ENCODE results near the gene CHST15. TPM values are rescaled to one million over a fixed set of nuclear protein-coding genes. Genes with fewer than 3 reads are reported as not detected.
A peak's percentile ranks its signal among the peaks of the same experiment; 100 is the strongest.

CHST15 gene
- total and polyA plus RNA-seq, 9 donors, result 35.9 to 93.0 (median 52.5) TPM

DNA sequence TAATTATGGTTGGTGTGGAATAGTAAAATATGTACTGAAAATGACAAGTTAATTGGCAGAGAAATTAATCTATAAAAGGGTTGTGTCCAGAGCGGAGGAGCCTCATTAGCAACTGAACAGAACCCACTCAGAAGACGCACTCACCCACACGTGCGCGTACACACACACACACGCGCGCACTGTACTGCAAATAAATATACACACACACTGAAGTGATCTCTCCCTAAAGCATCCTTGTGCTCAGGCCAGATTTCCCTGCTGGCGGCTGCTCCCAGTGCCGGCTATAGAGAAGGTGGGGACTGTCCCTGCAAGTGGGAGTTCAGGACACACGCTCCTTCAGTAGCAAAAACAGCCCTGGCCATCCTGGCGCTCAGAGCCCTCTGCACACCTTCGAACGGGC lies 85.2 kb downstream of the CHST15 start:
- TF ChIP-seq POLR2A (IDR thresholded peaks at IDR 0.05) (no peak), EP300 (IDR thresholded peaks at IDR 0.05) (no peak), CTCF (IDR thresholded peaks at IDR 0.05) (no peak)
- H3K9me3 ChIP-seq, result no peaks in the 10 kb centered on the region
- WGBS, 3 donors, result 86 to 90% (median 86%) methylated on average over 14 of the region's 14 CpGs
- peaks cover 10% of the 10 kb centered on the region for H3K4me1 ChIP-seq (ENCODE audit: insufficient read depth)
- DNase-seq, result peak in 2 of 5 donors; percentile 6 to 12
- H3K27ac ChIP-seq, result no peak overlapping the region
- H3K36me3 ChIP-seq, result no peaks in the 10 kb centered on the region
- no peak overlapping the region for H3K4me3 ChIP-seq
- no peaks in the 10 kb centered on the region for H3K27me3 ChIP-seq
- intact Hi-C loops (cut with DNase I), result loop anchor here in 1 of 4 donors (5.0 kb wide), 1 partner anchor 34 kb away; no protein-coding TSS in a partner anchor

- peak in 1 of 5 donors; percentile 12 for DNase-seq
- H3K9me3 ChIP-seq, result no peaks in the 10 kb centered on the region
- H3K27me3 ChIP-seq, result no peaks in the 10 kb centered on the region
- TF ChIP-seq POLR2A (IDR thresholded peaks at IDR 0.05) (no peak), CTCF (IDR thresholded peaks at IDR 0.05) (no peak), EP300 (IDR thresholded peaks at IDR 0.05) (no peak)
- intact Hi-C loops (cut with DNase I), result loop anchor here in 1 of 4 donors (5.0 kb wide), 1 partner anchor 35 kb away; no protein-coding TSS in a partner anchor
- WGBS, 3 donors, result 92 to 93% (median 92%) methylated on average over 8 of the region's 8 CpGs
- no peak overlapping the region for H3K27ac ChIP-seq
- H3K4me3 ChIP-seq, result no peak overlapping the region
- H3K4me1 ChIP-seq (ENCODE audit: insufficient read depth), result peaks cover 10% of the 10 kb centered on the region
- H3K36me3 ChIP-seq, result no peaks in the 10 kb centered on the region
Observed at GRCh38 chr10:124007773-124008145, 85.6 kb downstream of the CHST15 start.

DNA sequence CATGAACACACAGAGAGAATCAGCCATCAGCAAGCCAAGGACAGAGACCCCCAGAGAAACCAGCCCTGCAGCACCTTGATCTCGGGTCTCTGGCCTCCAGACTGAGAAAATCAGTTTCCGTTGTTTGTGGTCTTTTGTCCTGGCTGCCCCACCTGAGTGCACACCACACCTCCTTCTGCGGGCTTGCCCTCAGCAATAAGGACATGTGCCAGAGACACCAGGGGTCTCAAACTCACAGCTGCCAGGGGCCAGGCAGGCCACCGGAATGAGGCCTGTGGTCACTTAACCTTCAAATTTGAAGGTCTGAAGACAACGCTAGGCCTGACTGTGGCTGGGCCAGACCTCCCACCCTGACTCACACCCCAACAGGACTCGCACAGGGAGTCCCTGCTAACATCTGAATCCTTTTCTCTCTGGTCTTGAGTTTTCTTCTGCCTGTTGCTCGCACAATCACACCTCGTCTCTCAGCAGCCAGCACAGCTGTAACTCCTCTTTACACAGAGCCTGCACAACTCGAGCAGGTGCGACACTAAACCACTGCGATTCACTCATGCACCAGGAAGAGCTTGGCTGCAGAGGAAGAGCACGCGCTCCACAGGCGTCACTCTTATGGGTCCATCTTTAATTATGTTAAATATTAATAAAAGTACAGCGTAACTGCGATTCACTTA lies 86.2 kb downstream of the CHST15 start:
- Histone ChIP-seq H3K36me3 (no peaks in the 10 kb centered on the region), H3K4me1 (ENCODE audit: insufficient read depth) (peaks cover 10% of the 10 kb centered on the region), H3K4me3 (no peak overlapping the region), H3K27me3 (no peaks in the 10 kb centered on the region), H3K27ac (no peak overlapping the region), H3K9me3 (no peaks in the 10 kb centered on the region)
- DNase-seq, result peak in 3 of 5 donors; percentile 12 to 17 (median 14)
- no peak for TF ChIP-seq CTCF (IDR thresholded peaks at IDR 0.05)
- TF ChIP-seq POLR2A (IDR thresholded peaks at IDR 0.05), result no peak
- no peak for TF ChIP-seq EP300 (IDR thresholded peaks at IDR 0.05)
- intact Hi-C loops (cut with DNase I), result loop anchor here in 1 of 4 donors (5.0 kb wide), 1 partner anchor 35 kb away; no protein-coding TSS in a partner anchor
- WGBS, 3 donors, result 89 to 90% (median 90%) methylated on average over 15 to 16 of the region's 16 CpGs

- WGBS, 3 donors, result 75 to 79% (median 76%) methylated on average over 7 of the region's 7 CpGs
- Histone ChIP-seq H3K4me1 (ENCODE audit: insufficient read depth) (peaks cover 10% of the 10 kb centered on the region), H3K4me3 (no peak overlapping the region), H3K27ac (no peak overlapping the region), H3K27me3 (no peaks in the 10 kb centered on the region), H3K36me3 (no peaks in the 10 kb centered on the region), H3K9me3 (no peaks in the 10 kb centered on the region)
- TF ChIP-seq EP300 (IDR thresholded peaks at IDR 0.05) (no peak), CTCF (IDR thresholded peaks at IDR 0.05) (no peak), POLR2A (IDR thresholded peaks at IDR 0.05) (no peak)
- peak in 3 of 5 donors; percentile 8 to 12 (median 10) for DNase-seq
- intact Hi-C loops (cut with DNase I), result loop anchor here in 1 of 4 donors (5.0 kb wide), 1 partner anchor 36 kb away; no protein-coding TSS in a partner anchor
Observed at GRCh38 chr10:124006526-124006925, 86.9 kb downstream of the CHST15 start.

Data from ovary (tissue), 9 donors.